ENCODE results near the gene UBL4B. TPM values are rescaled to one million over a fixed set of nuclear protein-coding genes. Genes with fewer than 3 reads are reported as not detected.

UBL4B gene
- total RNA-seq, 1 experiment from 2014 or later, result not detected

DNA sequence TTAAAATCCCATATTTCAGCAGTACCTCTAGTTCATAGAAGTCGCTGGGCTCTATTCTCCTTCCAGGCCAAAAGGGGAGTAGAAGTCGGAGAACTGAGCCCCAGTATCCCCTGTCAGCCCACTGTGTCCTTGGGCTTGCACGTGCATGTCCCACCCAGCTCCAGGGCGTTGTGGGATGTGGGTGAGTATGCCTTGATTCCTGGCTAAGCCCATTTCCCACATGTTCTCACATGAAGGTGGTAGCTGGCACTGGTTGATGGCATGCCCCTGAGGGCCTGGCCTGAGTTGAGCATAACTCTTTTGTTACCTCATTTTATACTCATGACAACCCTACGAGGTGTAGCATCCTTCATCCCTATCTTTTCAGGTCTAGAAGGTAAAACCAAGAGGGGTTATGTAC is 46.0 kb downstream of the UBL4B start:
- H3K36me3 Mint-ChIP-seq (ENCODE audit: insufficient read depth in 1 of 3, low read depth in 3 of 3), result no peaks in the 10 kb centered on the region
- H3K27me3 ChIP-seq (ENCODE audit: insufficient read depth, low read length), result no peaks in the 10 kb centered on the region; the same call in 1 of the 2 replicates
- H4K8ac ChIP-seq (replicated peaks; ENCODE audit: insufficient read length, low read depth, low read length), result no peak overlapping the region
- no peaks in the 10 kb centered on the region for H3K23me2 ChIP-seq (ENCODE audit: insufficient read length, low read depth, low read length, poor library complexity, severe bottlenecking)
- no peaks in the 10 kb centered on the region for H3K9me3 ChIP-seq (ENCODE audit: control insufficient read depth, low read depth, low read length)
- no peak overlapping the region for H3K9ac ChIP-seq (ENCODE audit: extremely low read depth, insufficient read length, low read length)
- H3K79me1 ChIP-seq (ENCODE audit: insufficient read depth, low read depth, low read length, poor library complexity, severe bottlenecking), result no peaks in the 10 kb centered on the region
- no peak overlapping the region for H3K27ac ChIP-seq (ENCODE audit: insufficient read length, low read depth, low read length)
- no peak overlapping the region for H2BK20ac ChIP-seq (ENCODE audit: low read depth, low read length, poor library complexity, severe bottlenecking)
- H3K79me2 ChIP-seq (ENCODE audit: insufficient read depth, low read length), result no peaks in the 10 kb centered on the region
- H2BK5ac ChIP-seq (ENCODE audit: insufficient read length, low read length), result no peak overlapping the region
- no peak overlapping the region for H3K27ac Mint-ChIP-seq
- H3K4me3 Mint-ChIP-seq, result no peak overlapping the region
- H3K56ac ChIP-seq (ENCODE audit: insufficient read length, low read depth, low read length), result no peak overlapping the region
- no peak overlapping the region for H3K18ac ChIP-seq (ENCODE audit: insufficient read length, low read depth, low read length)
- no peak overlapping the region for H4K91ac ChIP-seq (ENCODE audit: insufficient read length, low read depth, low read length)
- H3K27me3 Mint-ChIP-seq (ENCODE audit: low read depth), result peaks cover 61% of the 10 kb centered on the region
- H3K4me1 Mint-ChIP-seq, result peaks cover 2 to 4% of the 10 kb centered on the region in 2 experiments; a peak in 3 of 4 replicates
- no peak overlapping the region for H3K4me2 ChIP-seq (ENCODE audit: insufficient read depth, insufficient read length, low read length)
- H2AFZ ChIP-seq (ENCODE audit: low read length), result no peak overlapping the region
- H2BK12ac ChIP-seq (ENCODE audit: insufficient read length, low read depth, low read length), result no peak overlapping the region
- no peak overlapping the region for H2AK5ac ChIP-seq (ENCODE audit: insufficient read length, low read length)
- no peak overlapping the region for H2BK15ac ChIP-seq (ENCODE audit: low read depth, low read length)
- H3K4ac ChIP-seq (ENCODE audit: low read depth, low read length), result no peak overlapping the region
- no peak overlapping the region for H3K23ac ChIP-seq (ENCODE audit: insufficient read length, low read depth, low read length)
- H2BK120ac ChIP-seq (ENCODE audit: low read depth, low read length, poor library complexity, severe bottlenecking), result no peak overlapping the region
- no peaks in the 10 kb centered on the region for H3K4me1 ChIP-seq (ENCODE audit: insufficient read depth, low read length)
- H3T11ph ChIP-seq (ENCODE audit: low read length), result no peak overlapping the region
- H3K9me3 Mint-ChIP-seq, result no peaks in the 10 kb centered on the region; a peak in 1 of 5 replicates
- peaks cover 3% of the 10 kb centered on the region for H4K20me1 ChIP-seq (ENCODE audit: control insufficient read depth, insufficient read depth, insufficient read length)
- no peak overlapping the region for H3K14ac ChIP-seq (ENCODE audit: insufficient read depth, low read length)
- no peak for DNase-seq
- TF ChIP-seq, protein P1, sequence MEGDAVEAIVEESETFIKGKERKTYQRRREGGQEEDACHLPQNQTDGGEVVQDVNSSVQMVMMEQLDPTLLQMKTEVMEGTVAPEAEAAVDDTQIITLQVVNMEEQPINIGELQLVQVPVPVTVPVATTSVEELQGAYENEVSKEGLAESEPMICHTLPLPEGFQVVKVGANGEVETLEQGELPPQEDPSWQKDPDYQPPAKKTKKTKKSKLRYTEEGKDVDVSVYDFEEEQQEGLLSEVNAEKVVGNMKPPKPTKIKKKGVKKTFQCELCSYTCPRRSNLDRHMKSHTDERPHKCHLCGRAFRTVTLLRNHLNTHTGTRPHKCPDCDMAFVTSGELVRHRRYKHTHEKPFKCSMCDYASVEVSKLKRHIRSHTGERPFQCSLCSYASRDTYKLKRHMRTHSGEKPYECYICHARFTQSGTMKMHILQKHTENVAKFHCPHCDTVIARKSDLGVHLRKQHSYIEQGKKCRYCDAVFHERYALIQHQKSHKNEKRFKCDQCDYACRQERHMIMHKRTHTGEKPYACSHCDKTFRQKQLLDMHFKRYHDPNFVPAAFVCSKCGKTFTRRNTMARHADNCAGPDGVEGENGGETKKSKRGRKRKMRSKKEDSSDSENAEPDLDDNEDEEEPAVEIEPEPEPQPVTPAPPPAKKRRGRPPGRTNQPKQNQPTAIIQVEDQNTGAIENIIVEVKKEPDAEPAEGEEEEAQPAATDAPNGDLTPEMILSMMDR (conservative IDR thresholded peaks at IDR 0.05), result no peak
- no peak overlapping the region for H4K5ac ChIP-seq (ENCODE audit: insufficient read length, low read depth, low read length)
- WGBS (ENCODE audit: extremely low coverage, insufficient read length, low lambda C conversion rate), result no CpG with 5 or more reads among the region's 5 CpGs
